Measurements from ENCODE around the gene SGMS1.

The SGMS1 gene

GRCh38 chr10:50596897-50597296 is 26.9 kb downstream of the SGMS1 start:
- DNase-seq (ENCODE audit: insufficient read length, low spot score), result no peak
- FAIRE-seq, result no peak
- TF ChIP-seq SPI1 (IDR thresholded peaks at IDR 0.05; ENCODE audit: low read depth, low read length) (no peak), PAX5 (IDR thresholded peaks at IDR 0.05; ENCODE audit: insufficient read depth, low read length, severe bottlenecking) (no peak), POU2F2 (IDR thresholded peaks at IDR 0.05; ENCODE audit: low read depth, low read length) (no peak), POLR2AphosphoS5 (IDR thresholded peaks at IDR 0.05; ENCODE audit: low read depth, low read length) (no peak), TAF1 (IDR thresholded peaks at IDR 0.05; ENCODE audit: low read depth, low read length) (no peak), POLR2A (IDR thresholded peaks at IDR 0.05; ENCODE audit: low read depth, low read length) (no peak)

DNA sequence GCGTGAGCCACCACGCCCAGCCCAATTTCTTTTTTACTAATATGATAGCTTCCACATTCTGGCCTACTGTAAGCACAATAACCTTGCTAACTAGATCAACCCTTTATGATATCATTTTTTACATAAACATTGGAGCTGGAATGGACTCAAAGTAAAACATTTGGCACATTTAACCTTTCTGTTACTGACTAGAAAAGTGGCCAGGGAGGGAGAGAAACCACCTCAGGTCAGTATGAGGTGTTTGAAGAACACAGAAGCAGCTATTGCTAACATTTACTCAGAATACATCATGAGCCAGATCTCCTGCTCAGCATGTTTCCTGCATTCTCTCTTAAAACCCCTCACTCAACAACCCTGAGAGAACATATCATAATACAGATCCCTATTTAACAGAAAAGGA is 27.3 kb downstream of the SGMS1 start:
- DNase-seq (ENCODE audit: insufficient read length, low spot score) (no peak), FAIRE-seq (no peak)
- TF ChIP-seq PAX5 (IDR thresholded peaks at IDR 0.05; ENCODE audit: insufficient read depth, low read length, severe bottlenecking), result no peak
- no peak for TF ChIP-seq SPI1 (IDR thresholded peaks at IDR 0.05; ENCODE audit: low read depth, low read length)
- no peak for TF ChIP-seq TAF1 (IDR thresholded peaks at IDR 0.05; ENCODE audit: low read depth, low read length)
- no peak for TF ChIP-seq POU2F2 (IDR thresholded peaks at IDR 0.05; ENCODE audit: low read depth, low read length)
- TF ChIP-seq POLR2A (IDR thresholded peaks at IDR 0.05; ENCODE audit: low read depth, low read length), result no peak
- TF ChIP-seq POLR2AphosphoS5 (IDR thresholded peaks at IDR 0.05; ENCODE audit: low read depth, low read length), result no peak

DNA sequence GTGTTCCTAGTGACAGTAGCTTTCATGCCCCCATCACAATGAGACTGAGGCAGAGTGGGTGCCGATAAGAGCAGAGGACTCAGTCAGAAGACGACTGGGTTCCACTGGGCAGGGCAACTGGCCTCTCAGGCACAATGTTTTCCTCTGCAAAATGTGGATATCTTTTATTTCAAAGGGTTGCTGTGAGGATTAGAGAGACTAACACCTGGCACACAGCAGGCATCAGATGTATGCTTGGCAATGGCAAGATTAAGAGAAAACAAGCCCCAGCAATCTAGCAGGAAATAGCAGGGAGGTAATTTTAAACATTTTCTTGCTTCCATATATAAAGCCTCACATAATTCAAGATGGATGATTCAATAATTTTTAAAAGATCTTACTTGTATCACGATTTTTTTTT is 28.0 kb downstream of the SGMS1 start:
- no peak for FAIRE-seq
- no peak for TF ChIP-seq PAX5 (IDR thresholded peaks at IDR 0.05; ENCODE audit: insufficient read depth, low read length, severe bottlenecking)
- no peak for TF ChIP-seq TAF1 (IDR thresholded peaks at IDR 0.05; ENCODE audit: low read depth, low read length)
- no peak for TF ChIP-seq POLR2A (IDR thresholded peaks at IDR 0.05; ENCODE audit: low read depth, low read length)
- no peak for TF ChIP-seq POU2F2 (IDR thresholded peaks at IDR 0.05; ENCODE audit: low read depth, low read length)
- no peak for TF ChIP-seq POLR2AphosphoS5 (IDR thresholded peaks at IDR 0.05; ENCODE audit: low read depth, low read length)
- no peak for TF ChIP-seq SPI1 (IDR thresholded peaks at IDR 0.05; ENCODE audit: low read depth, low read length)
- no peak for DNase-seq (ENCODE audit: insufficient read length, low spot score)

GRCh38 chr10:50593523-50594376 is 30.0 kb downstream of the SGMS1 start:
- DNase-seq (ENCODE audit: insufficient read length, low spot score) (no peak), FAIRE-seq (no peak)
- TF ChIP-seq POLR2A (IDR thresholded peaks at IDR 0.05; ENCODE audit: low read depth, low read length) (no peak), PAX5 (IDR thresholded peaks at IDR 0.05; ENCODE audit: insufficient read depth, low read length, severe bottlenecking) (no peak), POLR2AphosphoS5 (IDR thresholded peaks at IDR 0.05; ENCODE audit: low read depth, low read length) (no peak), TAF1 (IDR thresholded peaks at IDR 0.05; ENCODE audit: low read depth, low read length) (no peak), POU2F2 (IDR thresholded peaks at IDR 0.05; ENCODE audit: low read depth, low read length) (no peak), SPI1 (IDR thresholded peaks at IDR 0.05; ENCODE audit: low read depth, low read length) (no peak)

DNA sequence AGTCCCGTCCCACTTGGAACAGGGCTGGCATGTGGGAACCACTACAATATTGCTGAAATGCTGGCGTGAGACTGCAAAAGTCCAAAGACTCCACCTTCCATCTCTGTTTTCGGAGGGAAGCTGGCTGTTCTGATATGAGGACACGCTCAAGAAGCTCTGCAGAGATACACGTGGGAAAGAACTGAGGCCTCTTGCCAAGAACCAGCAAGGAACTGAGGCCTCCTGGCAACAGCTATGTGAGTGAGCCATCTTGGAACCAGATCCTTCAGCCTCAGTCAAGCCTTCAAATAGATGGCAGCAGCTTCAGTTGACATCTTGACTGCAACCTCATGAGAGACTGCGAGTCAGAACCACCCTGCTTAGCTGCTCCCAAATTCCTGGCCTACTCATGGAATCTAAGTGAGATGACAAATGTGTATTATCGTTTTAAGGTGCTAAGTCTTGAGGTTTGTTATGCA is 30.8 kb downstream of the SGMS1 start:
- no peak for TF ChIP-seq TAF1 (IDR thresholded peaks at IDR 0.05; ENCODE audit: low read depth, low read length)
- TF ChIP-seq POLR2AphosphoS5 (IDR thresholded peaks at IDR 0.05; ENCODE audit: low read depth, low read length), result no peak
- TF ChIP-seq PAX5 (IDR thresholded peaks at IDR 0.05; ENCODE audit: insufficient read depth, low read length, severe bottlenecking), result no peak
- TF ChIP-seq POLR2A (IDR thresholded peaks at IDR 0.05; ENCODE audit: low read depth, low read length), result no peak
- no peak for TF ChIP-seq SPI1 (IDR thresholded peaks at IDR 0.05; ENCODE audit: low read depth, low read length)
- TF ChIP-seq POU2F2 (IDR thresholded peaks at IDR 0.05; ENCODE audit: low read depth, low read length), result no peak
- DNase-seq (ENCODE audit: insufficient read length, low spot score), result no peak
- no peak for FAIRE-seq

DNA sequence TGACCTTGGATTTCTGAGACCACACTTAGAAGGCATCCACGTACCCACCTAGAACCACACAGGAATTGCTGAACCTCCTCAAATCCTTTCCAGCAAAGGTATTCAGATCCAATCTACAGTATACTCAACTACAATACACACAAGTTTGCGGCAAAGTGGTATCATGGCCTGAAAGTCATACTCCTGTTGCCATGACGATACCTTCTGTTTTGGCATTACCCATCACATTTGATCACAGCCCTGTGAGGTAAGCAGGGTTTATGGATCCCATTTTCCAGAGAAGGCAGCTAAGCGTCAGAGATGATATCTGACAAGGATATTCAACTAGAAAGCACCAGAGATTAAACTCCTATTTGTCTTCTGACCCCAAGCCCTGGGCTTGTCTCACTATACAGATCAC is 32.8 kb downstream of the SGMS1 start:
- TF ChIP-seq TAF1 (IDR thresholded peaks at IDR 0.05; ENCODE audit: low read depth, low read length) (no peak), POU2F2 (IDR thresholded peaks at IDR 0.05; ENCODE audit: low read depth, low read length) (no peak), POLR2A (IDR thresholded peaks at IDR 0.05; ENCODE audit: low read depth, low read length) (no peak), POLR2AphosphoS5 (IDR thresholded peaks at IDR 0.05; ENCODE audit: low read depth, low read length) (no peak), PAX5 (IDR thresholded peaks at IDR 0.05; ENCODE audit: insufficient read depth, low read length, severe bottlenecking) (no peak), SPI1 (IDR thresholded peaks at IDR 0.05; ENCODE audit: low read depth, low read length) (no peak)
- DNase-seq (ENCODE audit: insufficient read length, low spot score) (no peak), FAIRE-seq (no peak)

DNA sequence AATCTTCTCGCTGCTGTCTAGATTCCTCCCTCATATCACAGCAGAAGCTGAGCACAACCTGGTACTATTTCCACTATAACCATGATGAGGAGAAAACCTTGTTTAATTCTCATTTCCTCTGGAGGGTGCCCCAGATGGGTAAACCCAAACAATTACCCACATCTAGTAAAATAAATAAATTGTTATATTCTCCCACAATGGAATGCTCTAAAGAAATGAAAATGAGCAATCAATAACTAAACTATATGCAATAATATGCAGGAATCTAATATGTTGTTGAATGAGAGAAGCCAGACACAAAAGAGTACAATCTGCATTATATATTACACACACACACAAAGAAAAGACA is 37.0 kb downstream of the SGMS1 start:
- TF ChIP-seq SPI1 (IDR thresholded peaks at IDR 0.05; ENCODE audit: low read depth, low read length) (no peak), TAF1 (IDR thresholded peaks at IDR 0.05; ENCODE audit: low read depth, low read length) (no peak)
- DNase-seq (ENCODE audit: insufficient read length, low spot score) (no peak), FAIRE-seq (no peak)

DNA sequence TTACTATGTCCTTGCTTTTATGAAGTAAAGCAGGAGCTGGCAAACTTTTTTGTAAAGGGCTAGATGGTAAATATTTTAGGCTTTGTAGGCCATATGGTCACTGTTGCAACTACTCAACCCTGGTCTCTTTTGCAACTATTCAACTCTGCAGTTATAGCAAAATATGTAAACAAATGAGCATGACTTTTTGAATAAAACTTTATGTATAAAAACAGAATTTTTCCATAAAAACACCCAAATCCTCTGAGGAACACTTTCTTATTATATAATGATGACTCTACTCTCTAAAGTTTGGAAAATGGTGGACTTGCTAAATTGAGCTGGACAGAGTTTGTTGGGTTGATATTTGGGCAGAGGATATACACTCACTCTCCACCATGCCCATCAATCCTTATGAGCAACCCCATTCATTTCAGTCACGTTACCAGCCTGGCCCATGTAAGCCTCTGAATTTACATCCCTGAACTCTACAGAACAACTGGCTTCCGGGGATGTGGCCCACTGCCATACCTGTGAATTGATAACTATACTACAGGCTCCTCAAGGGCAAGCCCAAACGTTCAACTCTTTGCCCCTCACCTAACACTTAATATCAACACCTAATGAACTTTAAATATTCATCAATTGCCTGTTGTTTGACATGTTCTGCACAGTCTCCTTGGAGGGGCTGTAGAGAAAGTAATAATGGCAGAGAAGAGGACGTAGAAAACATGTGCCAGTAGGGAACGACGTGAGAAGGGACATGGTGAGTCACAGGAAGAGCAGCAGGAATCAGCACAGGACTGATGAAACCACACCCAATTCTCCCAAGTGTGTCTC is 37.6 kb downstream of the SGMS1 start:
- FAIRE-seq (no peak), DNase-seq (ENCODE audit: insufficient read length, low spot score) (no peak)

More for the DNA sequence above, 37.6 kb downstream of the SGMS1 start:
- TF ChIP-seq POLR2AphosphoS5 (IDR thresholded peaks at IDR 0.05; ENCODE audit: low read depth, low read length) (no peak), POLR2A (IDR thresholded peaks at IDR 0.05; ENCODE audit: low read depth, low read length) (no peak), TAF1 (IDR thresholded peaks at IDR 0.05; ENCODE audit: low read depth, low read length) (no peak), PAX5 (IDR thresholded peaks at IDR 0.05; ENCODE audit: insufficient read depth, low read length, severe bottlenecking) (no peak), SPI1 (IDR thresholded peaks at IDR 0.05; ENCODE audit: low read depth, low read length) (no peak), POU2F2 (IDR thresholded peaks at IDR 0.05; ENCODE audit: low read depth, low read length) (no peak)

Measured in GM12891 (cell line).